Measurements from ENCODE around the gene KCND3.

DNA sequence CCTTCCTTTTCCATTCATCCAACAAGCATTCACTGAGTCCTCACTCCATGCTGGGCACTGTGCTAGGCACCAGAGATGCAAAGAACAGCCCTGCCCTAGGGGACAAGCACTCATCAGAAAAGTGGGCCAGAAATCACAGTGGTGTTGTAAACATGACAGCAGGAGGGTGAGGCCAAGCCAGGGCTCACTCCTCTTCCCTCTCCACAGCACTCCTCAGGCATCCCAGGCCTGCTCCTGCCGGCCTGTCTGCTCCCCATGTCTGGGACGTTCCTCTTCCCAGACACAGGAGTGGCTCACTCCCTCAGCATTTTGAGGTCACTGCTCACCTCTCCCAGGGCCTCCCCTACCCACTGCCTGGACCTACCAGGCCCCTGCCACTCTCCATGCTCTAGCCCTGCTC is 61.8 kb downstream of the KCND3 start:
- TF ChIP-seq, protein P1, sequence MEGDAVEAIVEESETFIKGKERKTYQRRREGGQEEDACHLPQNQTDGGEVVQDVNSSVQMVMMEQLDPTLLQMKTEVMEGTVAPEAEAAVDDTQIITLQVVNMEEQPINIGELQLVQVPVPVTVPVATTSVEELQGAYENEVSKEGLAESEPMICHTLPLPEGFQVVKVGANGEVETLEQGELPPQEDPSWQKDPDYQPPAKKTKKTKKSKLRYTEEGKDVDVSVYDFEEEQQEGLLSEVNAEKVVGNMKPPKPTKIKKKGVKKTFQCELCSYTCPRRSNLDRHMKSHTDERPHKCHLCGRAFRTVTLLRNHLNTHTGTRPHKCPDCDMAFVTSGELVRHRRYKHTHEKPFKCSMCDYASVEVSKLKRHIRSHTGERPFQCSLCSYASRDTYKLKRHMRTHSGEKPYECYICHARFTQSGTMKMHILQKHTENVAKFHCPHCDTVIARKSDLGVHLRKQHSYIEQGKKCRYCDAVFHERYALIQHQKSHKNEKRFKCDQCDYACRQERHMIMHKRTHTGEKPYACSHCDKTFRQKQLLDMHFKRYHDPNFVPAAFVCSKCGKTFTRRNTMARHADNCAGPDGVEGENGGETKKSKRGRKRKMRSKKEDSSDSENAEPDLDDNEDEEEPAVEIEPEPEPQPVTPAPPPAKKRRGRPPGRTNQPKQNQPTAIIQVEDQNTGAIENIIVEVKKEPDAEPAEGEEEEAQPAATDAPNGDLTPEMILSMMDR (IDR thresholded peaks at IDR 0.05; ENCODE audit: low read depth, low read length), result no peak
- no peak for TF ChIP-seq POLR2A (IDR thresholded peaks at IDR 0.05; ENCODE audit: extremely low read depth, insufficient read length)
- TF ChIP-seq, protein P2, sequence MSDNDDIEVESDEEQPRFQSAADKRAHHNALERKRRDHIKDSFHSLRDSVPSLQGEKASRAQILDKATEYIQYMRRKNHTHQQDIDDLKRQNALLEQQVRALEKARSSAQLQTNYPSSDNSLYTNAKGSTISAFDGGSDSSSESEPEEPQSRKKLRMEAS (IDR thresholded peaks at IDR 0.05; ENCODE audit: low read depth, low read length), result no peak

Data from NB4 (cell line).